ENCODE results near the gene WTIP. TPM values are rescaled to one million over a fixed set of nuclear protein-coding genes. Genes with fewer than 3 reads are reported as not detected.

The WTIP gene
- total RNA-seq, 1 donor from 2014 or later: 0.17 TPM

GRCh38 chr19:34556488-34556887, 74.9 kb downstream of the WTIP start:
- TF ChIP-seq, protein P1, sequence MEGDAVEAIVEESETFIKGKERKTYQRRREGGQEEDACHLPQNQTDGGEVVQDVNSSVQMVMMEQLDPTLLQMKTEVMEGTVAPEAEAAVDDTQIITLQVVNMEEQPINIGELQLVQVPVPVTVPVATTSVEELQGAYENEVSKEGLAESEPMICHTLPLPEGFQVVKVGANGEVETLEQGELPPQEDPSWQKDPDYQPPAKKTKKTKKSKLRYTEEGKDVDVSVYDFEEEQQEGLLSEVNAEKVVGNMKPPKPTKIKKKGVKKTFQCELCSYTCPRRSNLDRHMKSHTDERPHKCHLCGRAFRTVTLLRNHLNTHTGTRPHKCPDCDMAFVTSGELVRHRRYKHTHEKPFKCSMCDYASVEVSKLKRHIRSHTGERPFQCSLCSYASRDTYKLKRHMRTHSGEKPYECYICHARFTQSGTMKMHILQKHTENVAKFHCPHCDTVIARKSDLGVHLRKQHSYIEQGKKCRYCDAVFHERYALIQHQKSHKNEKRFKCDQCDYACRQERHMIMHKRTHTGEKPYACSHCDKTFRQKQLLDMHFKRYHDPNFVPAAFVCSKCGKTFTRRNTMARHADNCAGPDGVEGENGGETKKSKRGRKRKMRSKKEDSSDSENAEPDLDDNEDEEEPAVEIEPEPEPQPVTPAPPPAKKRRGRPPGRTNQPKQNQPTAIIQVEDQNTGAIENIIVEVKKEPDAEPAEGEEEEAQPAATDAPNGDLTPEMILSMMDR (IDR thresholded peaks at IDR 0.05; ENCODE audit: partially characterized antibody, unreplicated experiment): peak; percentile 42
- H3K9me3 Mint-ChIP-seq (ENCODE audit: unreplicated experiment): no peaks in the 10 kb centered on the region
- no peaks in the 10 kb centered on the region for H3K36me3 Mint-ChIP-seq (ENCODE audit: unreplicated experiment)
- no peaks in the 10 kb centered on the region for H3K27me3 Mint-ChIP-seq (ENCODE audit: unreplicated experiment)
- H3K4me1 Mint-ChIP-seq (ENCODE audit: low read depth, unreplicated experiment): no peaks in the 10 kb centered on the region
- no peak overlapping the region for H3K27ac Mint-ChIP-seq (ENCODE audit: unreplicated experiment)
- H3K4me3 Mint-ChIP-seq (ENCODE audit: unreplicated experiment): no peak overlapping the region
- peak; percentile 49 for DNase-seq

GRCh38 chr19:34559045-34559444, 77.5 kb downstream of the WTIP start:
- no peak overlapping the region for H3K4me3 Mint-ChIP-seq (ENCODE audit: unreplicated experiment)
- TF ChIP-seq, protein P1 (IDR thresholded peaks at IDR 0.05; ENCODE audit: partially characterized antibody, unreplicated experiment): no peak
- H3K27me3 Mint-ChIP-seq (ENCODE audit: unreplicated experiment): no peaks in the 10 kb centered on the region
- H3K9me3 Mint-ChIP-seq (ENCODE audit: unreplicated experiment): peaks cover 2% of the 10 kb centered on the region
- no peak for DNase-seq
- H3K4me1 Mint-ChIP-seq (ENCODE audit: low read depth, unreplicated experiment): no peaks in the 10 kb centered on the region
- H3K27ac Mint-ChIP-seq (ENCODE audit: unreplicated experiment): no peak overlapping the region
- no peaks in the 10 kb centered on the region for H3K36me3 Mint-ChIP-seq (ENCODE audit: unreplicated experiment)

DNA sequence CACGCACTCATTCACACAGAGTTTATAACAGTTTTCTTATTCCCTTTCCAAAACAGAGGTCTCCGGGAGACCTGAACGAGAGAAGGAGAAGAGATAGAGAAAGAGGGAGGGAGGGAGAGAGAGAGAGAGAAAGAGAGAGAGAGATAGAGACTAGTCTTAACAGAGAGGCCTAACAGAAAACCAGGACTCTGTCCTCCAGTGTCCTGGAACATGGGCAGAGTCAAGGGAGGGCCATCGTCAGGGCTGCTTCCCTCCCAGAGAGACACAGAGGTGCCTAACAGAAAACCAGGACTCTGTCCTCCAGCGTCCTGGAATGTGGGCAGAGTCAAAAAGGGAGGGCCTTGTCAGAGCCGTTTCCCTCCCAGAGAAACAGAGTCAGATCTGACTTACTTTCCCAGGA, 78.7 kb downstream of the WTIP start:
- Mint-ChIP-seq H3K36me3 (ENCODE audit: unreplicated experiment) (no peaks in the 10 kb centered on the region), H3K9me3 (ENCODE audit: unreplicated experiment) (peaks cover 2% of the 10 kb centered on the region), H3K27ac (ENCODE audit: unreplicated experiment) (no peak overlapping the region), H3K4me1 (ENCODE audit: low read depth, unreplicated experiment) (no peaks in the 10 kb centered on the region), H3K27me3 (ENCODE audit: unreplicated experiment) (no peaks in the 10 kb centered on the region), H3K4me3 (ENCODE audit: unreplicated experiment) (no peak overlapping the region)
- DNase-seq: no peak
- TF ChIP-seq, protein P1 (IDR thresholded peaks at IDR 0.05; ENCODE audit: partially characterized antibody, unreplicated experiment): no peak

Other genes with a start within 250 kb of the WTIP start
- gene GARRE1, start 227.2 kb upstream of the WTIP start, total RNA-seq (ENCODE audit: unreplicated experiment): 34.4 TPM
- 213 TPM for gene GPI, start 116.6 kb upstream of the WTIP start, total RNA-seq (ENCODE audit: unreplicated experiment)
- gene PDCD2L, start 77.4 kb upstream of the WTIP start, total RNA-seq (ENCODE audit: unreplicated experiment): 15.0 TPM
- 92.5 TPM for gene UBA2, start 53.4 kb upstream of the WTIP start, total RNA-seq (ENCODE audit: unreplicated experiment)
- 1.2 TPM for gene SCGB2B2, start 195.4 kb downstream of the WTIP start, total RNA-seq (ENCODE audit: unreplicated experiment)
- 38.8 TPM for gene ZNF302, start 195.9 kb downstream of the WTIP start, total RNA-seq (ENCODE audit: unreplicated experiment)

Data from glutamatergic neuron (in vitro differentiated cells).